Coronary artery (tissue), 2 donors: ENCODE results near the gene PPP6R1.
"Not testable (repeated sequence)": the region's sequence is repeated elsewhere in the genome, so short reads cannot be mapped to it uniquely, and the experiment has no call there.

Source experiments
- DNase-seq: peaks from one replicate; pipeline ENCODE4 v3.0.0-alpha.2; 2017; ENCODE audit warnings: low spot score
- H3K27ac ChIP-seq, 2 donors: fragments of 200-600 bp; sonication (generic); one replicate each; pipeline ENCODE4 v1.5.1; 2016 to 2019
- H3K4me3 ChIP-seq: fragments of 200-600 bp; sonication (generic); 2 replicates; pipeline ENCODE4 v1.5.1; 2016; ENCODE audit warnings: mild to moderate bottlenecking, moderate library complexity
- CTCF ChIP-seq: fragments of 200-600 bp; sonication (generic); IDR thresholded peaks from one replicate; pipeline ENCODE4 v1.5.1; 2019; ENCODE audit warnings: antibody characterized with exemption

Gene PPP6R1

GRCh38 chr19:55227241-55228014, 31.4 kb downstream of the PPP6R1 start:
- H3K4me3 ChIP-seq = no peak overlapping the region
- H3K27ac ChIP-seq = no peak overlapping the region
- TF ChIP-seq CTCF = no peak
- no peak for DNase-seq

DNA sequence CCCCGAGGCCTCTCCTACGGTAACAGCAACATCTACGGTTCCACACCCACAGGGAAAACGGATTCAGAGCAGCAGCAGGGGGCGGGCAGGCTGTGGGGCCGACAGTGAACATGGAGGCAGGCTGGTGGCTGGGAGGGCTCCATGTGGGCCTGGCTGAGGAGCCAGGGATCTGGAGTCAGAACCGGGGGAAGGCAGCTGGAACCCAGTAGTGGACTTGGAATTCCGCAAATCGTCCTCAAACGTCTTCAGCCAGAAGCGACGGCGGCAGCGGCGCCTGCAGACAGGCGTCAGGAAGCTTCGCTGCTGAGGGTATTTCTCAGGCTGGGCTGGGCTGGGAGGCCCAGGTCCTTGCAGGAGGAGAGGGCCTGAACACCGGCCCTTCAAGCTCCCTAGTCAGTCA, 32.0 kb downstream of the PPP6R1 start:
- no peak for TF ChIP-seq CTCF
- no peak for DNase-seq
- no peak overlapping the region for H3K27ac ChIP-seq
- H3K4me3 ChIP-seq = no peak overlapping the region

DNA sequence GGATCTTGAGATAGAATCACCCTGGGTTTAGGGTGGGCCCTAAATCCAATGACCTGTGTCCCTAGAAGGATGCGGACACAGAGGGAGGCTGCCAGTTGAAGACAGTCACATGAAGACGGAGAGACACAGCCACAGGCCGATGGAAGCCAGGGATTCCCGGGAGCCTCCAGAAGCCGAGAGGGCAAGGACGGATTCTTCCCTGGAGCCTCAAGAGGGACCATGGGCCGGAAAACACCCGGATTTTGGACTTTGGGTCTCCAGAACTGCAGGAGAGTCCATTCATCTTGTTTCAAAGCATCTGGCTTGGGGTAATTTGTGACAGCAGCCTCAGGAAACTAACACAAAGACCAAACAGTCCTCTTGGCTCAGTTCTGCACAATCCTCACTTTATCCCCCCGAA, 32.5 kb downstream of the PPP6R1 start:
- Histone ChIP-seq H3K4me3 (no peak overlapping the region), H3K27ac (no peak overlapping the region)
- DNase-seq = no peak
- no peak for TF ChIP-seq CTCF

GRCh38 chr19:55225415-55225958, 33.3 kb downstream of the PPP6R1 start:
- no peak for TF ChIP-seq CTCF

GRCh38 chr19:55224679-55225414, 34.0 kb downstream of the PPP6R1 start:
- DNase-seq, H3K27ac ChIP-seq, H3K4me3 ChIP-seq: not testable (repeated sequence)

More at GRCh38 chr19:55225415-55225958, 33.3 kb downstream of the PPP6R1 start:
- DNase-seq = no peak
- Histone ChIP-seq H3K4me3 (no peak overlapping the region), H3K27ac (no peak overlapping the region)

GRCh38 chr19:55224038-55224665, 34.7 kb downstream of the PPP6R1 start:
- no peak for TF ChIP-seq CTCF
- no peak overlapping the region for H3K4me3 ChIP-seq
- no peak for DNase-seq

DNA sequence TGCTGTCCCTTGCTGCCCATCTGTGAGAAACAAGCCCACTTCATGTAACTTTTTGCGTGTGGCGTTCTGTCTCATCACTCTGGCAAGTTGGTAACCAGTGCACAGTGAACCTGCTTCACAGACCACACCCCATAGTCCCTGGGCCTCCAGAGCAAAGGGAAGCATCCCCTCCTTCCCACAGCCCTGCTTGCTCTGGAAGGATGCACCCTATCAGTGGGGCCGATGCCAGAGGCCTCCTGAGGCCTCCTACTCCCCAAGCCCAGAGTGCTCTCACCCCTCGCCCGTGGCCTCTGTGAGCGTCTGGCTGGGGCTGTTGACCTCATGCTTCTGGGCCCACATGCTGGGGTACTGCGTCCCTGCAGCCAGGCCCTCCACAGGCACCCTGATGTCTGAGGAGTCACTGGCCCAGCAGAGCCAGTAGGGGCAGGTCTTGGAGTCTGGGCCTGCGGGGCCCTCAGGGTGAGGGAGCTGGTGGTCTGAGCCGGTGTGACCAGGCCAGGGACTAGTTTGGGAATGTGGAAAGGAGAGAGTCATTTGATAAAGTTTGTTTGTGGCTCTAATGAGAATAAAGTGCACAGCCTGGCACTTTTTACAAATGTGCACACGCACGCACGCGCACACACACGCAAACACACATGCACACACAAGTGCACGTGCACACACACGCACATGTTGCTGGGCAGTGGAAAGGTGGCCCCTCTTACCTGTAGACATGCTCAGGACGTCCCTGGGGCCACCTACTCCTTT, 35.4 kb downstream of the PPP6R1 start:
- no peak for TF ChIP-seq CTCF
- DNase-seq = no peak
- Histone ChIP-seq H3K4me3 (no peak overlapping the region), H3K27ac (no peak overlapping the region)

More at GRCh38 chr19:55224038-55224665, 34.7 kb downstream of the PPP6R1 start:
- no peak overlapping the region for H3K27ac ChIP-seq
